PC-3 (cell line): ENCODE results near the gene STXBP1.

Source experiments
- CTCF ChIP-seq: fragments of 300-600 bp; sonication (generic); conservative IDR thresholded peaks from 2 replicates; pipeline ENCODE4 v1.5.1; 2017; ENCODE audit warnings: antibody characterized with exemption, low read depth, mild to moderate bottlenecking, low read length
- EZH2 ChIP-seq: fragments of 300-600 bp; sonication (generic); IDR thresholded peaks from one replicate; pipeline ENCODE4 v1.6.1; 2017; ENCODE audit warnings: antibody characterized with exemption, mild to moderate bottlenecking, low read length; ENCODE audit not compliant: unreplicated experiment
- EZH2phosphoT487 ChIP-seq: fragments of 300-600 bp; sonication (generic); IDR thresholded peaks from 2 replicates; pipeline ENCODE4 v1.6.1; 2018; ENCODE audit warnings: mild to moderate bottlenecking, antibody characterized with exemption, low read length, borderline replicate concordance

- TF ChIP-seq CTCF, result no peak
- TF ChIP-seq EZH2, result no peak
- TF ChIP-seq EZH2phosphoT487, result no peak
These were observed 103.6 kb downstream of the STXBP1 start, which contains the start of the genes PTRH1 and TTC16 for GRCh38 chr9:127715470-127716337.
